H9 (cell line): Measurements from ENCODE around the gene CABS1. TPM values are rescaled to one million over a fixed set of nuclear protein-coding genes. Genes with fewer than 3 reads are reported as not detected.

Source experiments
- DNase-seq: peaks from one replicate; pipeline ENCODE4 v3.0.0-alpha.2; 2017
- H2AFZ ChIP-seq: one replicate; pipeline ENCODE4 v1.6.1; 2013; ENCODE audit warnings: mild to moderate bottlenecking, low read length, control low read depth, moderate library complexity
- H2AK5ac ChIP-seq: 2 replicates; pipeline ENCODE4 v1.6.1; 2013; ENCODE audit warnings: low read length, control low read depth, mixed read lengths; ENCODE audit not compliant: insufficient read length
- H2BK120ac ChIP-seq: one replicate; pipeline ENCODE4 v1.6.1; 2013; ENCODE audit warnings: low read depth, mild to moderate bottlenecking, low read length, control low read depth, inconsistent platforms; ENCODE audit not compliant: poor library complexity, severe bottlenecking
- H2BK12ac ChIP-seq: 2 replicates; pipeline ENCODE4 v1.6.1; 2013; ENCODE audit warnings: low read length, control low read depth, mixed read lengths, low read depth; ENCODE audit not compliant: insufficient read length
- H2BK15ac ChIP-seq: 2 replicates; pipeline ENCODE4 v1.6.1; 2013; ENCODE audit warnings: low read depth, low read length, control low read depth
- H2BK20ac ChIP-seq: one replicate; pipeline ENCODE4 v1.6.1; 2013; ENCODE audit warnings: low read depth, mild to moderate bottlenecking, low read length, control low read depth, inconsistent platforms; ENCODE audit not compliant: poor library complexity, severe bottlenecking
- H2BK5ac ChIP-seq: 2 replicates; pipeline ENCODE4 v1.6.1; 2013; ENCODE audit warnings: low read length, control low read depth, mixed read lengths; ENCODE audit not compliant: insufficient read length
- H3K14ac ChIP-seq: 2 replicates; pipeline ENCODE4 v1.6.1; 2013; ENCODE audit warnings: low read length, control low read depth; ENCODE audit not compliant: insufficient read depth
- H3K18ac ChIP-seq: 2 replicates; pipeline ENCODE4 v1.6.1; 2013; ENCODE audit warnings: low read depth, mild to moderate bottlenecking, mixed read lengths, low read length, control low read depth; ENCODE audit not compliant: insufficient read length
- H3K23ac ChIP-seq: 2 replicates; pipeline ENCODE4 v1.6.1; 2013; ENCODE audit warnings: low read length, control low read depth, mixed read lengths, low read depth; ENCODE audit not compliant: insufficient read length
- H3K23me2 ChIP-seq: 2 replicates; pipeline ENCODE4 v1.6.1; 2013; ENCODE audit warnings: low read depth, mild to moderate bottlenecking, mixed read lengths, low read length, control low read depth; ENCODE audit not compliant: insufficient read length, poor library complexity, severe bottlenecking
- H3K27ac ChIP-seq: 2 replicates; pipeline ENCODE4 v1.5.1; 2013; ENCODE audit warnings: low read length, control low read depth, mixed read lengths, low read depth; ENCODE audit not compliant: insufficient read length
- H3K27me3 ChIP-seq: 2 replicates; pipeline ENCODE4 v1.6.1; 2013; ENCODE audit warnings: low read length, control low read depth, inconsistent platforms; ENCODE audit not compliant: insufficient read depth
- H3K4ac ChIP-seq: 2 replicates; pipeline ENCODE4 v1.6.1; 2013; ENCODE audit warnings: low read depth, mild to moderate bottlenecking, control low read depth, inconsistent platforms, low read length, moderate library complexity
- H3K4me1 ChIP-seq: 2 replicates; pipeline ENCODE4 v1.6.1; 2013; ENCODE audit warnings: low read length, control low read depth, inconsistent platforms; ENCODE audit not compliant: insufficient read depth
- H3K4me2 ChIP-seq: 2 replicates; pipeline ENCODE4 v1.6.1; 2013; ENCODE audit warnings: low read length, control low read depth, mixed read lengths; ENCODE audit not compliant: insufficient read length, insufficient read depth
- H3K56ac ChIP-seq: 2 replicates; pipeline ENCODE4 v1.6.1; 2013; ENCODE audit warnings: low read depth, mild to moderate bottlenecking, mixed read lengths, low read length, control low read depth; ENCODE audit not compliant: insufficient read length
- H3K79me1 ChIP-seq: 2 replicates; pipeline ENCODE4 v1.6.1; 2013; ENCODE audit warnings: low read depth, mild to moderate bottlenecking, moderate library complexity, low read length, control low read depth, inconsistent platforms; ENCODE audit not compliant: insufficient read depth, poor library complexity, severe bottlenecking
- H3K79me2 ChIP-seq: 2 replicates; pipeline ENCODE4 v1.6.1; 2013; ENCODE audit warnings: low read length, control low read depth, inconsistent platforms; ENCODE audit not compliant: insufficient read depth
- H3K9ac ChIP-seq: 2 replicates; pipeline ENCODE4 v1.6.1; 2013; ENCODE audit warnings: low read length, control low read depth, mixed read lengths; ENCODE audit not compliant: insufficient read length; ENCODE audit errors: extremely low read depth
- H3K9me3 ChIP-seq: one replicate; pipeline ENCODE4 v1.6.1; 2013; ENCODE audit warnings: low read depth, low read length, inconsistent platforms; ENCODE audit not compliant: control insufficient read depth
- H3T11ph ChIP-seq: one replicate; pipeline ENCODE4 v1.6.1; 2013; ENCODE audit warnings: mild to moderate bottlenecking, low read length, control low read depth, inconsistent platforms
- H4K20me1 ChIP-seq: one replicate; pipeline ENCODE4 v1.6.1; 2013; ENCODE audit not compliant: control insufficient read depth, insufficient read length, insufficient read depth
- H4K5ac ChIP-seq: 2 replicates; pipeline ENCODE4 v1.6.1; 2013; ENCODE audit warnings: low read depth, mild to moderate bottlenecking, mixed read lengths, low read length, control low read depth; ENCODE audit not compliant: insufficient read length
- H4K8ac ChIP-seq: replicated peaks from 2 replicates; pipeline ENCODE4 v1.6.1; 2013; ENCODE audit warnings: low read length, control low read depth, mixed read lengths, low read depth; ENCODE audit not compliant: insufficient read length
- H4K91ac ChIP-seq: 2 replicates; pipeline ENCODE4 v1.6.1; 2013; ENCODE audit warnings: low read depth, mild to moderate bottlenecking, moderate library complexity, mixed read lengths, low read length, control low read depth; ENCODE audit not compliant: insufficient read length
- H3K27ac Mint-ChIP-seq, 3 experiments: 2 replicates in 2 of 3; 3 replicates in 1 of 3; pipeline ENCODE4 v1.8.0; 2020 to 2021; ENCODE audit warnings: mixed read lengths in 3 of 3, mild to moderate bottlenecking in 1 of 3, moderate library complexity in 1 of 3
- H3K27me3 Mint-ChIP-seq: 2 replicates; pipeline ENCODE4 v1.8.0; 2021; ENCODE audit warnings: low read depth, mild to moderate bottlenecking, moderate library complexity, mixed read lengths
- H3K36me3 Mint-ChIP-seq, 3 experiments: 2 replicates in 2 of 3; 3 replicates in 1 of 3; pipeline ENCODE4 v1.8.0; 2020 to 2021; ENCODE audit warnings: low read depth in 3 of 3, mixed read lengths in 3 of 3; ENCODE audit not compliant: insufficient read depth in 1 of 3
- H3K4me1 Mint-ChIP-seq, 2 experiments: 2 replicates each; pipeline ENCODE4 v1.8.0; 2020; ENCODE audit warnings: mixed read lengths in 2 of 2
- H3K4me3 Mint-ChIP-seq, 2 experiments: 2 replicates in 1 of 2; 3 replicates in 1 of 2; pipeline ENCODE4 v1.8.0; 2020 to 2021; ENCODE audit warnings: mild to moderate bottlenecking in 2 of 2, mixed read lengths in 2 of 2, moderate library complexity in 1 of 2
- H3K9me3 Mint-ChIP-seq, 2 experiments: 2 replicates in 1 of 2; 3 replicates in 1 of 2; pipeline ENCODE4 v1.8.0; 2020; ENCODE audit warnings: mild to moderate bottlenecking in 2 of 2, mixed read lengths in 2 of 2, moderate library complexity in 1 of 2
- CTCF ChIP-seq: fragments of 200-600 bp; sonication (generic); conservative IDR thresholded peaks from 3 replicates; pipeline ENCODE4 v1.8.0; 2021; ENCODE audit warnings: antibody characterized with exemption, mild to moderate bottlenecking
- WGBS: extraction: QIAGEN DNeasy Blood & Tissue Kit; methylation state at CpG from one replicate; pipeline ENCODE4 v1.1.7; 2013; ENCODE audit warnings: missing lambda C conversion rate, low lambda C conversion rate, mixed read lengths; ENCODE audit not compliant: insufficient read length; ENCODE audit errors: extremely low coverage; 5-methylcytosine and 5-hydroxymethylcytosine counted together
- total RNA-seq: library from RNA; stranded (reverse); gene quantifications from 2 replicates; pipeline ENCODE4 v1.2.1, GENCODE V29; 2021

Gene CABS1
- total RNA-seq, 1 experiment from 2014 or later = 0.15 TPM

DNA sequence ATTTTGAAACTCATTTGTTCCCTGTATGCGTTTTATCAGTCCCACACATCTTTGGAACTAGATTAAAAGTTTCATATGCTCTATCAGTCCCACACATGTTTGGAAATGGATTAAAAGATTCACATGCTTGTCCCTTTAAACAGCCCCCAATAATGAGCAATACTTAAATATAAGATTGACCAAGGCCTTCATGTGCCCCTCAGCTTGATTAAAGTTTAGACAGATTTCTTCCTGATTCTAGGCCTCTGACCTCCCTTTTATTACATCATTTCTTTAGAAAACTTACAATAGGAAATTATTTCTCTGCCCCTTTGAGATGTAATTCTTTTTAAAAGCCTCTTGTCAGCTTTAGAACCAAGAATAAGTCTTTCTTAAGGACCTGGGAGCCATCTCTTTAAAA is 31.7 kb upstream of the CABS1 start:
- no peak overlapping the region for H3K18ac ChIP-seq
- H4K91ac ChIP-seq = no peak overlapping the region
- H3K14ac ChIP-seq = no peak overlapping the region
- Mint-ChIP-seq H3K4me3 (no peak overlapping the region), H3K4me1 (no peaks in the 10 kb centered on the region), H3K36me3 (no peaks in the 10 kb centered on the region), H3K27ac (no peak overlapping the region), H3K27me3 (no peaks in the 10 kb centered on the region), H3K9me3 (no peaks in the 10 kb centered on the region)
- no peak overlapping the region for H2BK5ac ChIP-seq
- H4K8ac ChIP-seq = no peak overlapping the region
- no peak overlapping the region for H4K5ac ChIP-seq
- H3T11ph ChIP-seq = no peak overlapping the region
- H3K27ac ChIP-seq = no peak overlapping the region
- H2BK120ac ChIP-seq = no peak overlapping the region
- H3K79me1 ChIP-seq = no peaks in the 10 kb centered on the region
- H3K27me3 ChIP-seq = no peaks in the 10 kb centered on the region
- H3K4me2 ChIP-seq = no peak overlapping the region
- H2AK5ac ChIP-seq = no peak overlapping the region
- no peak for TF ChIP-seq CTCF
- no peaks in the 10 kb centered on the region for H3K4me1 ChIP-seq
- no peak overlapping the region for H2BK15ac ChIP-seq
- H2AFZ ChIP-seq = no peak overlapping the region
- no peaks in the 10 kb centered on the region for H3K9me3 ChIP-seq
- H2BK12ac ChIP-seq = no peak overlapping the region
- no peaks in the 10 kb centered on the region for H3K79me2 ChIP-seq
- no CpG with 5 or more reads among the region's 1 CpG for WGBS
- no peaks in the 10 kb centered on the region for H3K23me2 ChIP-seq
- no peaks in the 10 kb centered on the region for H4K20me1 ChIP-seq
- no peak overlapping the region for H2BK20ac ChIP-seq
- H3K4ac ChIP-seq = no peak overlapping the region
- H3K9ac ChIP-seq = no peak overlapping the region
- no peak overlapping the region for H3K56ac ChIP-seq
- DNase-seq = no peak
- H3K23ac ChIP-seq = no peak overlapping the region
